Hepatocyte (in vitro differentiated cells): ENCODE measurements around the gene FOXK1.

Experiments used
- CTCF ChIP-seq: fragments of 200-600 bp; sonication (generic); IDR thresholded peaks from 2 replicates; pipeline ENCODE4 v1.5.1; 2016; ENCODE audit warnings: antibody characterized with exemption, mild to moderate bottlenecking; ENCODE audit not compliant: poor library complexity
- EZH2 ChIP-seq: fragments of 200-600 bp; sonication (generic); IDR thresholded peaks from 2 replicates; pipeline ENCODE4 v1.6.1; 2016; ENCODE audit warnings: antibody characterized with exemption, mild to moderate bottlenecking, borderline replicate concordance
- EZH2phosphoT487 ChIP-seq: fragments of 200-600 bp; sonication (generic); IDR thresholded peaks from one replicate; pipeline ENCODE4 v1.6.1; 2018; ENCODE audit warnings: antibody characterized with exemption, mild to moderate bottlenecking, low read depth, moderate library complexity; ENCODE audit not compliant: unreplicated experiment, severe bottlenecking

GRCh38 chr7:4751398-4751947, 69.4 kb downstream of the FOXK1 start:
- TF ChIP-seq EZH2phosphoT487 (no peak), CTCF (no peak), EZH2 (no peak)
